GM19438 (cell line): ENCODE data around the gene SHOX.

Source experiments
- ATAC-seq: cut with Tn5 transposase; IDR thresholded peaks from one replicate; pipeline ENCODE4 v1.9.1; 2021; ENCODE audit warnings: low read depth; ENCODE audit not compliant: unreplicated experiment

Gene SHOX

GRCh38 chrX:703866-704265, 73.3 kb downstream of the SHOX start:
- ATAC-seq: no peak
